Right lobe of liver (tissue), 6 donors: ENCODE results near the gene SLAIN2. TPM values are rescaled to one million over a fixed set of nuclear protein-coding genes. Genes with fewer than 3 reads are reported as not detected.
A peak's percentile ranks its signal among the peaks of the same experiment; 100 is the strongest.

Experiments used
- ATAC-seq, 4 donors: fragments of 200-7000 bp; cut with Tn5 transposase; one replicate each; pipeline ENCODE4 v1.9.1; 2020; ENCODE audit warnings: mild to moderate bottlenecking in 4 of 4, moderate library complexity in 4 of 4
- DNase-seq, 3 donors: peaks; one replicate each; pipeline ENCODE4 v3.0.0-alpha.2; 2020
- H3K27ac ChIP-seq, 3 donors: fragments of 200-600 bp; one replicate each; pipeline ENCODE4 v1.8.0; 2022
- H3K27me3 ChIP-seq, 2 donors: fragments of 200-600 bp; one replicate each; pipeline ENCODE4 v1.8.0; 2022
- H3K36me3 ChIP-seq, 4 donors: fragments of 200-600 bp; sonication (generic) in 1 of 4; one replicate each; pipeline versions ENCODE4 v1.5.1 to v1.8.0; 2017 to 2022; ENCODE audit warnings: control low read depth in 1 of 4
- H3K4me1 ChIP-seq, 4 donors: fragments of 200-600 bp; sonication (generic) in 1 of 4; one replicate each; pipeline versions ENCODE4 v1.5.1 to v1.8.0; 2017 to 2022; ENCODE audit warnings: control low read depth in 1 of 4
- H3K4me3 ChIP-seq, 3 donors: fragments of 200-600 bp; one replicate each; pipeline ENCODE4 v1.8.0; 2022
- H3K9me3 ChIP-seq, 4 donors: fragments of 200-600 bp; sonication (generic) in 1 of 4; one replicate each; pipeline versions ENCODE4 v1.5.1 to v1.8.0; 2017 to 2022; ENCODE audit warnings: control low read depth in 1 of 4
- POLR2A ChIP-seq: fragments of 450-650 bp; IDR thresholded peaks from one replicate; pipeline ENCODE4 v1.6.1; 2017; ENCODE audit warnings: antibody characterized with exemption, mild to moderate bottlenecking
- WGBS: methylation state at CpG from one replicate; pipeline ENCODE4 v1.1.6; 2018; ENCODE audit warnings: low coverage, low lambda C conversion rate; ENCODE audit not compliant: insufficient coverage; ENCODE audit errors: missing lambda C conversion rate; 5-methylcytosine and 5-hydroxymethylcytosine counted together
- intact Hi-C, 2 donors: fragments of 100-400 bp; cut with DNase I; formaldehyde crosslinking; loops; one replicate each; pipeline versions ENCODE4 v1.11.2 to v1.14.1; 2022
- total RNA-seq, 6 experiments: library from RNA; depleted of rRNA in 2 of 6; stranded (reverse); fragments of >200 nt in 2 of 6; fragmentation: NEBNext Ultra II Directional in 3 of 6; extraction: Animal tissue kit (Norgen Biotek cat#: 25700) in 3 of 6; gene quantifications; one replicate each; pipeline versions ENCODE4 v1.1.0 to v1.2.4, GENCODE V29; 2016 to 2023
- TF ChIP-seq, protein P1 (sequence below), 4 donors: fragments of 200-600 bp in 3 of 4; fragments of 450-650 bp in 1 of 4; IDR thresholded peaks; one replicate each; pipeline versions ENCODE4 v1.5.1 to v1.8.0; 2016 to 2022; ENCODE audit warnings: antibody characterized with exemption in 4 of 4, mild to moderate bottlenecking in 2 of 4
- donor health status: DM: no; HTN: yes; CAD: no.
- donor health status: DM: no; HTN: no; CAD: no.
- donor health status: DM: no; HTN: no; CAD: no.
- donor health status: DM: no; HTN: yes; CAD: no.
- donor health status: DM: no; HTN: yes; CAD: no.

SLAIN2 gene
- total RNA-seq, 6 experiments from 2014 or later = 36.4 to 80.6 (median 45.1) TPM

DNA sequence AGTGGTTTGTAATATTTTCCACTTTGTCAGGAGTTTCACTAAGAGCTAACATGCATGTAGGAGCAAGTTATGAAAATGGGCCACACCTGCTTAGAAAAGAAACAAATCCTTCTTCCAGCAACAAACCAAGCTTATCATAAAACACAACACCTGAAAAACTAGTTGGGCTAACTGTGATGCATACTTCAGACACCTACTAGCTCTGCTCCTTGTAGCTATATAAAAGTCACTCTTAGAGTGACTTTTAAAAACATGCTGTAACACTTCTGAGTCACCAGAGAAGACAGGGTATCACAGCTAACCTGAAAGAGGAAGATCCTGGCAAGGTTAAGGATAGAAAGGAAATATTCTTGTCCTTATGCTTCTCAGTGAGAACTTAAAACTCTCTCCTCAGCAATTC lies 3.6 kb upstream of the SLAIN2 start:
- H3K27me3 ChIP-seq = no peaks in the 10 kb centered on the region
- H3K9me3 ChIP-seq = no peaks in the 10 kb centered on the region
- ATAC-seq = no peak
- H3K4me3 ChIP-seq = no peak overlapping the region
- no peak for DNase-seq
- H3K27ac ChIP-seq = no peak overlapping the region
- H3K36me3 ChIP-seq = no peaks in the 10 kb centered on the region
- H3K4me1 ChIP-seq = peaks cover 0 to 9% (median 4%) of the 10 kb centered on the region in 4 donors
- intact Hi-C loops = no loop called here
- no peak for TF ChIP-seq POLR2A
- TF ChIP-seq, protein P1, sequence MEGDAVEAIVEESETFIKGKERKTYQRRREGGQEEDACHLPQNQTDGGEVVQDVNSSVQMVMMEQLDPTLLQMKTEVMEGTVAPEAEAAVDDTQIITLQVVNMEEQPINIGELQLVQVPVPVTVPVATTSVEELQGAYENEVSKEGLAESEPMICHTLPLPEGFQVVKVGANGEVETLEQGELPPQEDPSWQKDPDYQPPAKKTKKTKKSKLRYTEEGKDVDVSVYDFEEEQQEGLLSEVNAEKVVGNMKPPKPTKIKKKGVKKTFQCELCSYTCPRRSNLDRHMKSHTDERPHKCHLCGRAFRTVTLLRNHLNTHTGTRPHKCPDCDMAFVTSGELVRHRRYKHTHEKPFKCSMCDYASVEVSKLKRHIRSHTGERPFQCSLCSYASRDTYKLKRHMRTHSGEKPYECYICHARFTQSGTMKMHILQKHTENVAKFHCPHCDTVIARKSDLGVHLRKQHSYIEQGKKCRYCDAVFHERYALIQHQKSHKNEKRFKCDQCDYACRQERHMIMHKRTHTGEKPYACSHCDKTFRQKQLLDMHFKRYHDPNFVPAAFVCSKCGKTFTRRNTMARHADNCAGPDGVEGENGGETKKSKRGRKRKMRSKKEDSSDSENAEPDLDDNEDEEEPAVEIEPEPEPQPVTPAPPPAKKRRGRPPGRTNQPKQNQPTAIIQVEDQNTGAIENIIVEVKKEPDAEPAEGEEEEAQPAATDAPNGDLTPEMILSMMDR (IDR thresholded peaks at IDR 0.05) = no peak

DNA sequence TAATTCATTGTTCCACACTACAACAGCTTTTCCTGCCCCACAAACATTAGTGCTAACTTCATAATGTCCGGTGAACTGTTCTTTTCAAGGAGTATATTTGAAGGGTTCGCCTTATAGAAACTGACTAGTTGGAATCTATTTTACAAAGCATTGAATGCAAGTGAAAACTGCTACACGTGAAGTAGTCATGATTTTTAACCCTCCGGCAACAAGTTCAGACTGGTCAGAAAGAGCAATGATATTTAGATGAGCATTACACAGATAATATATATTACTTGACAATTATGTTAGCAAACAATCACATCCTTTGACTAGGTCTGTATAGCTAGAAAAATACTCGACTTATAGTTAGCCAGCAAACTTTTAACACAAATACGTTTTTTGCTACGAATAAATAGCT lies 1.7 kb upstream of the SLAIN2 start:
- Histone ChIP-seq H3K27ac (no peak overlapping the region), H3K36me3 (no peaks in the 10 kb centered on the region), H3K4me1 (peaks cover 0 to 28% (median 12%) of the 10 kb centered on the region in 4 donors), H3K4me3 (no peak overlapping the region), H3K9me3 (no peaks in the 10 kb centered on the region), H3K27me3 (no peaks in the 10 kb centered on the region)
- TF ChIP-seq POLR2A = no peak
- TF ChIP-seq, protein P1 (IDR thresholded peaks at IDR 0.05) = no peak
- DNase-seq (no peak), ATAC-seq (no peak)
- intact Hi-C loops = no loop called here
- WGBS = 73% methylated on average over 7 of the region's 7 CpGs

DNA sequence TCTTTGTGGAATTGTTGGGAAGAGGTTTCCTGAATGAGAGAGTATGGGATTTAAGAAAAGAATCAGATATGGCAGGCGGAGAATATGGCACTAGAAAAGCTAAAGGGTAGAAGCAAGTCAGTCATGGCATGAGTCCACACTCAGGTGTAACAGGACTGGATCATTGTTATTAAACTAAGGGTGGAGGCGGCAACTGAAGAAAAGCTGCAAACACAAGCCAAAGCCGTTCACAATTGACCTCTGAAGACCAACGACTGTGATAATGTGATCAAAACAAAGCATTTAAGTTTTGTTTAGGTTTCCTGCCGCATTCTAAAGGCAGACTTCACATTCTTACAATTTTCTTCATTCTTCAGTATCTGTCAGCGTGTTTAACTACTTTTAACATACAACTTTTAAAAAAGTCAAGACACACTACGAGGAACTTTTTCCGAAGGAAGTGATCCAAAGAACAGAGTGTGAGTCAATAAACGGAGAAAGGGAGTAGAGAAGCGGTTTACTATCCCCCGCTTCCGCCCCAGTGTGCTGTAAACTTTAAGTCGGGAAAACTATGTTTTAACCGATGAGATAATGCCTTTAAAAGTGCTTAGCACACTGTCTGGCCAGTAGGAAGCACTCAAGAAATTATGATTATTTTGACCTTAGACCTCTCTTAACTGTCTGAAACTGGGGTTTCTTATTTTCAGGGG lies 909 bp upstream of the SLAIN2 start:
- DNase-seq (no peak), ATAC-seq (peak; percentile 2 to 15 (median 9))
- 4% methylated on average over 14 of the region's 14 CpGs for WGBS

DNA sequence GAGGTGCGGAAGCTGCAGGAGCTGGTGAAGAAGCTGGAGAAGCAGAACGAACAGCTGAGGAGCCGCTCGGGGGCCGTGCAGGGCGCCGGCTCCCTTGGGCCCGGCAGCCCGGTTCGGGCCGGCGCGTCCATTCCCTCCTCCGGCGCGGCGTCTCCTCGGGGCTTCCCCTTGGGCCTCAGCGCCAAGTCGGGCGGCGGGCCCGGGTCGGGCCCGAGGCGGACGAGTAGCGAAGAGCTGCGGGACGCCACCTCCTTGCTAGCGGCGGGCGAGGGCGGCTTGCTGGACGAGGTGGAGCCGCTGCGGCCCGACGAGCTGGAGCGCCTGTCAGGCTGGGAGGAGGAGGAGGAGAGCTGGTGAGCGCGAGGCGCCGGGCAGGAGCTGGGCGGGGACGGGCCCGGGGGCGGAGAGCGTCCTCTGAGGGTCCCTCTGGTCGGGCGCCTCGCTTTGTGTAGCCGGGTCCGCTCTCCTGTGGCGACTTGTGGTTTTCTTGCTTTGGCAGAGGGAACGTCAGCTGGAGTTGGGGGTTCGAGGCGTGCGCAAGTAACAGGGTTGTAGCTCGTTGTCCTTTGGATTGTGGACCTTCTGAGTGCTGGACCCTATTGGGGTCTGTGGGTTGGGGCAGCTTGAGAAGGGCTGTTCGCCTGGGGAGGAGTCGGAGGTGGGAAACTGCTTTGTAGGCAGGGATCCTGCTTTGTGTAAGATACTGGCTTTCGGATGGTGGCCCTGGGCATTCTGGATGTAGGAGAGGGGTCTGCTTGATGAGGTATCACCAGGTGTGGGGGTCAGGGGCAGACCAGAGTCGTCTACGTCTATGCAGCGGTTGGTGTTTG lies 662 bp downstream of the SLAIN2 start:
- H3K4me3 ChIP-seq = peak overlapping the region; percentile 83 to 98 (median 90)
- DNase-seq (peak; percentile 67 to 76 (median 69)), ATAC-seq (peak; percentile 7 to 39 (median 22))
- H3K27ac ChIP-seq = peak overlapping the region; percentile 89 to 96 (median 94)
- intact Hi-C loops = no loop called here
- no peaks in the 10 kb centered on the region for H3K36me3 ChIP-seq
- 0% methylated on average over 28 of the region's 66 CpGs for WGBS
- peaks cover 0 to 44% (median 14%) of the 10 kb centered on the region in 4 donors for H3K4me1 ChIP-seq
- H3K9me3 ChIP-seq = no peaks in the 10 kb centered on the region
- no peaks in the 10 kb centered on the region for H3K27me3 ChIP-seq
- TF ChIP-seq POLR2A = no peak

More for the DNA sequence above, 909 bp upstream of the SLAIN2 start:
- Histone ChIP-seq H3K27me3 (no peaks in the 10 kb centered on the region), H3K4me1 (peaks cover 0 to 36% (median 14%) of the 10 kb centered on the region in 4 donors), H3K4me3 (peak overlapping the region; percentile 41 to 56 (median 55)), H3K9me3 (no peaks in the 10 kb centered on the region), H3K36me3 (no peaks in the 10 kb centered on the region), H3K27ac (peak overlapping the region; percentile 90 to 91 (median 90))
- TF ChIP-seq POLR2A = no peak
- TF ChIP-seq, protein P1 (IDR thresholded peaks at IDR 0.05) = no peak
- intact Hi-C loops = no loop called here

DNA sequence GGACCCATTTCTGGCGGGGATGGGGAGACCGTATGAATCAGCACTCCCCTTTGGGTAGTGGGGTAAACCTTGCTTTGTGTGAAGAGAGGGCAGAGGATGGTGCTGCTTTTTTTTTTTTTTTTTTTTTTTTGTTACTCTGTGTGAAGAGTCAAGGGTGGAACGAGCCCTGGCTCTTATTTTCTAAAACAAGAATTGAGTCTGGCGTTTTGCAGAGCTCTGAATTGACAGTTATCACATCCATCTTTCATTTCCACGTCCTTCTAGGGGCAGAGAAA lies 1.2 kb downstream of the SLAIN2 start:
- Histone ChIP-seq H3K4me3 (peak overlapping the region; percentile 83 to 98 (median 90)), H3K27me3 (no peaks in the 10 kb centered on the region), H3K4me1 (peaks cover 0 to 46% (median 14%) of the 10 kb centered on the region in 4 donors), H3K27ac (peak overlapping the region in 1 of 3 donors; percentile 96), H3K9me3 (no peaks in the 10 kb centered on the region), H3K36me3 (no peaks in the 10 kb centered on the region)
- 0% methylated on average over 5 of the region's 5 CpGs for WGBS
- TF ChIP-seq, protein P1 (IDR thresholded peaks at IDR 0.05) = no peak
- no peak for TF ChIP-seq POLR2A
- intact Hi-C loops = no loop called here
- ATAC-seq = no peak
- no peak for DNase-seq
